Endothelial cell of umbilical vein (primary cell): Measurements from ENCODE around the gene PLEKHD1.

Experiments used
- EZH2 ChIP-seq: IDR thresholded peaks from 2 replicates; pipeline ENCODE4 v1.6.1; 2012; ENCODE audit warnings: borderline replicate concordance, low read depth, mild to moderate bottlenecking, moderate library complexity, low read length, inconsistent platforms; ENCODE audit not compliant: severe bottlenecking
- GATA2 ChIP-seq: IDR thresholded peaks from 2 replicates; pipeline ENCODE4 v1.7.0; 2011; ENCODE audit warnings: low read depth, mild to moderate bottlenecking, moderate library complexity, mixed read lengths, low read length; ENCODE audit not compliant: insufficient read length, insufficient read depth
- JUN ChIP-seq: IDR thresholded peaks from 2 replicates; pipeline ENCODE4 v1.6.1; 2011; ENCODE audit warnings: borderline replicate concordance, low read depth; ENCODE audit not compliant: insufficient read length, insufficient read depth
- MYC ChIP-seq: IDR thresholded peaks from one replicate; pipeline ENCODE4 v1.6.1; 2011; ENCODE audit warnings: mild to moderate bottlenecking, low read depth, low read length
- POLR2A ChIP-seq: IDR thresholded peaks from 2 replicates; pipeline ENCODE4 v1.6.1; 2012; ENCODE audit warnings: low read depth, mild to moderate bottlenecking, control low read depth, low read length
- POLR2AphosphoS5 ChIP-seq: IDR thresholded peaks from 2 replicates; pipeline ENCODE4 v1.6.1; 2012; ENCODE audit warnings: low read depth, mild to moderate bottlenecking, control low read depth, low read length, moderate library complexity; ENCODE audit not compliant: insufficient read depth
- TF ChIP-seq, protein P1 (sequence below), 2 donors: IDR thresholded peaks; 1 replicate in 1 of 2; 2 replicates in 1 of 2; pipeline ENCODE4 v1.5.1; 2011; ENCODE audit warnings: low read length in 2 of 2, mild to moderate bottlenecking in 2 of 2, moderate library complexity in 2 of 2, control low read depth in 1 of 2, inconsistent platforms in 1 of 2, low read depth in 1 of 2; ENCODE audit not compliant: insufficient read depth in 1 of 2; ENCODE audit errors: extremely low read depth in 1 of 2
- TF ChIP-seq, protein P2 (sequence below): IDR thresholded peaks from 2 replicates; pipeline ENCODE4 v1.6.1; 2011; ENCODE audit not compliant: insufficient read depth, insufficient read length

DNA sequence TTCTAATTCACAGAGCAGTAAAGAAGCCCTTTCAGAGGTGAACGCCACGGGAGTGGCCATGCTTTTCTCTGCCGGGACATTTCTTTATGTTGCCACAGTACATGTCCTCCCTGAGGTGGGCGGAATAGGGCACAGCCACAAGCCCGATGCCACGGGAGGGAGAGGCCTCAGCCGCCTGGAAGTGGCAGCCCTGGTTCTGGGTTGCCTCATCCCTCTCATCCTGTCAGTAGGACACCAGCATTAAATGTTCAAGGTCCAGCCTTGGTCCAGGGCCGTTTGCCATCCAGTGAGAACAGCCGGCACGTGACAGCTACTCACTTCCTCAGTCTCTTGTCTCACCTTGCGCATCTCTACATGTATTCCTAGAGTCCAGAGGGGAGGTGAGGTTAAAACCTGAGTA is 26.2 kb upstream of the PLEKHD1 start:
- TF ChIP-seq POLR2A, result no peak
- no peak for TF ChIP-seq MYC
- TF ChIP-seq, protein P1, sequence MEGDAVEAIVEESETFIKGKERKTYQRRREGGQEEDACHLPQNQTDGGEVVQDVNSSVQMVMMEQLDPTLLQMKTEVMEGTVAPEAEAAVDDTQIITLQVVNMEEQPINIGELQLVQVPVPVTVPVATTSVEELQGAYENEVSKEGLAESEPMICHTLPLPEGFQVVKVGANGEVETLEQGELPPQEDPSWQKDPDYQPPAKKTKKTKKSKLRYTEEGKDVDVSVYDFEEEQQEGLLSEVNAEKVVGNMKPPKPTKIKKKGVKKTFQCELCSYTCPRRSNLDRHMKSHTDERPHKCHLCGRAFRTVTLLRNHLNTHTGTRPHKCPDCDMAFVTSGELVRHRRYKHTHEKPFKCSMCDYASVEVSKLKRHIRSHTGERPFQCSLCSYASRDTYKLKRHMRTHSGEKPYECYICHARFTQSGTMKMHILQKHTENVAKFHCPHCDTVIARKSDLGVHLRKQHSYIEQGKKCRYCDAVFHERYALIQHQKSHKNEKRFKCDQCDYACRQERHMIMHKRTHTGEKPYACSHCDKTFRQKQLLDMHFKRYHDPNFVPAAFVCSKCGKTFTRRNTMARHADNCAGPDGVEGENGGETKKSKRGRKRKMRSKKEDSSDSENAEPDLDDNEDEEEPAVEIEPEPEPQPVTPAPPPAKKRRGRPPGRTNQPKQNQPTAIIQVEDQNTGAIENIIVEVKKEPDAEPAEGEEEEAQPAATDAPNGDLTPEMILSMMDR (IDR thresholded peaks at IDR 0.05; ENCODE audit: extremely low read depth in 1 of 2, insufficient read depth in 1 of 2, low read depth in 1 of 2, low read length in 2 of 2), result no peak
- TF ChIP-seq EZH2, result no peak
- no peak for TF ChIP-seq POLR2AphosphoS5
- TF ChIP-seq, protein P2, sequence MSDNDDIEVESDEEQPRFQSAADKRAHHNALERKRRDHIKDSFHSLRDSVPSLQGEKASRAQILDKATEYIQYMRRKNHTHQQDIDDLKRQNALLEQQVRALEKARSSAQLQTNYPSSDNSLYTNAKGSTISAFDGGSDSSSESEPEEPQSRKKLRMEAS, result no peak
- TF ChIP-seq JUN, result no peak
- no peak for TF ChIP-seq GATA2
